Muscle layer of colon (tissue), 2 donors: ENCODE data around the gene SPATA16.

Source experiments
- H3K27ac ChIP-seq: one replicate; pipeline ENCODE4 v1.7.0; 2013; ENCODE audit warnings: low read depth, mild to moderate bottlenecking, low read length, moderate library complexity
- H3K27me3 ChIP-seq, 2 donors: one replicate each; pipeline ENCODE4 v1.7.0; 2013; ENCODE audit warnings: low read length in 2 of 2, mild to moderate bottlenecking in 2 of 2; ENCODE audit not compliant: insufficient read depth in 2 of 2, control insufficient read depth in 1 of 2
- H3K36me3 ChIP-seq: one replicate; pipeline ENCODE4 v1.7.0; 2013; ENCODE audit warnings: mild to moderate bottlenecking, low read length; ENCODE audit not compliant: insufficient read depth
- H3K4me1 ChIP-seq: one replicate; pipeline ENCODE4 v1.7.0; 2013; ENCODE audit warnings: mild to moderate bottlenecking, low read length; ENCODE audit not compliant: insufficient read depth
- H3K4me3 ChIP-seq, 2 donors: one replicate each; pipeline ENCODE4 v1.7.0; 2013; ENCODE audit warnings: low read length in 2 of 2, low read depth in 1 of 2, mild to moderate bottlenecking in 1 of 2, moderate library complexity in 1 of 2
- H3K9ac ChIP-seq: one replicate; pipeline ENCODE4 v1.7.0; 2013; ENCODE audit warnings: low read length
- H3K9me3 ChIP-seq: one replicate; pipeline ENCODE4 v1.7.0; 2013; ENCODE audit warnings: mild to moderate bottlenecking, low read length
- donor health status: abdominal sarcoma.
- donor health status: Adenocarcinoma of cecum.

SPATA16 gene

DNA sequence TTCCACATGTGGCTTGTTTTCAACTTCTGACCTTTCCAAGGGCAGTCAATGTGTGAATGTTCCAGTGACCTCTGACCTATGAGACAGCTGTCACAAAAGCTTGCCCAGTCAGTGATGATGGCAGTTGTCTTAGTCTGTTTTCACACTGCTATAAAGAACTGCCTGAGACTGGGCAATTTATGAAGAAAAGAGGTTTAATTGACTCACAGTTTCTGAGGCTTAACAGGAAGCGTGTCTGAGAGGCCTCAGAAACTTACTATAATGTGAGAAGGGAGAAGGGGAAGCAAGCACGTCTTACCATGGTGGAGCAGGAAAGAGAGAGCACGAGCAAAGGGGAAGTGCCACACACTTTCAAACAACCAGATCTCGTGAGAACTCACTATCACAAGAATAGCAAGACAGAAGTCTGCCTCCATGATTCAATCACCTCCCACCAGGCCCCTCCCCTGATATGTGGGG is 294.9 kb downstream of the SPATA16 start:
- no peak overlapping the region for H3K27ac ChIP-seq
- no peaks in the 10 kb centered on the region for H3K4me1 ChIP-seq
- H3K9ac ChIP-seq, result no peak overlapping the region
- H3K9me3 ChIP-seq, result no peaks in the 10 kb centered on the region
- no peak overlapping the region for H3K4me3 ChIP-seq
- H3K27me3 ChIP-seq, result no peaks in the 10 kb centered on the region
- H3K36me3 ChIP-seq, result no peaks in the 10 kb centered on the region

GRCh38 chr3:172844428-172844827 is 296.6 kb downstream of the SPATA16 start:
- Histone ChIP-seq H3K9ac (no peak overlapping the region), H3K36me3 (no peaks in the 10 kb centered on the region), H3K9me3 (no peaks in the 10 kb centered on the region), H3K27ac (no peak overlapping the region), H3K4me1 (no peaks in the 10 kb centered on the region), H3K27me3 (no peaks in the 10 kb centered on the region), H3K4me3 (no peak overlapping the region)

GRCh38 chr3:172840913-172841312 is 300.1 kb downstream of the SPATA16 start:
- no peaks in the 10 kb centered on the region for H3K27me3 ChIP-seq
- no peaks in the 10 kb centered on the region for H3K36me3 ChIP-seq
- H3K27ac ChIP-seq, result no peak overlapping the region
- H3K9me3 ChIP-seq, result no peaks in the 10 kb centered on the region
- no peaks in the 10 kb centered on the region for H3K4me1 ChIP-seq
- no peak overlapping the region for H3K4me3 ChIP-seq
- H3K9ac ChIP-seq, result no peak overlapping the region

- no peaks in the 10 kb centered on the region for H3K36me3 ChIP-seq
- no peak overlapping the region for H3K27ac ChIP-seq
- no peaks in the 10 kb centered on the region for H3K27me3 ChIP-seq
- no peaks in the 10 kb centered on the region for H3K4me1 ChIP-seq
- H3K9ac ChIP-seq, result no peak overlapping the region
- H3K9me3 ChIP-seq, result no peaks in the 10 kb centered on the region
- no peak overlapping the region for H3K4me3 ChIP-seq
Observed at GRCh38 chr3:172840463-172840862, 300.6 kb downstream of the SPATA16 start.

- Histone ChIP-seq H3K4me3 (no peak overlapping the region), H3K27me3 (no peaks in the 10 kb centered on the region), H3K4me1 (no peaks in the 10 kb centered on the region), H3K36me3 (no peaks in the 10 kb centered on the region), H3K9ac (no peak overlapping the region), H3K27ac (no peak overlapping the region), H3K9me3 (no peaks in the 10 kb centered on the region)
Observed at GRCh38 chr3:172839679-172840078, 301.4 kb downstream of the SPATA16 start.
